Measurements from ENCODE around the gene ZNF33B. TPM values are rescaled to one million over a fixed set of nuclear protein-coding genes. Genes with fewer than 3 reads are reported as not detected.
A peak's percentile ranks its signal among the peaks of the same experiment; 100 is the strongest.

The ZNF33B gene
- total and polyA plus RNA-seq, 9 of the 15 experiments (the other 6 are each of a cell fraction or from before 2014, with no cell fraction given), result 6.9 to 23.9 (median 15.4) TPM

GRCh38 chr10:42645103-42645502 is 6.7 kb upstream of the ZNF33B start (continued):
- peak; percentile 96 for TF ChIP-seq NCOR1 (IDR thresholded peaks at IDR 0.05)
- no peak; the same call in 1 of the 2 replicates for TF ChIP-seq GABPA (tag; conservative IDR thresholded peaks at IDR 0.05; ENCODE audit: low read depth)
- TF ChIP-seq ZNF12 (CRISPR knock-in tag; IDR thresholded peaks at IDR 0.05), result no peak
- no peak for TF ChIP-seq BRD4 (IDR thresholded peaks at IDR 0.05)
- TF ChIP-seq PTRF (tag; IDR thresholded peaks at IDR 0.05), result no peak
- TF ChIP-seq FOXJ3 (CRISPR knock-in tag; IDR thresholded peaks at IDR 0.05), result no peak
- TF ChIP-seq SOX6 (IDR thresholded peaks at IDR 0.05), result peak; percentile 85
- TF ChIP-seq RUNX1 (IDR thresholded peaks at IDR 0.05; ENCODE audit: low read depth), result no peak
- TF ChIP-seq ZNF212 (CRISPR knock-in tag; IDR thresholded peaks at IDR 0.05), result no peak
- no peak for TF ChIP-seq ADNP (tag; IDR thresholded peaks at IDR 0.05)
- no peak for TF ChIP-seq SP1 (CRISPR knock-in tag; IDR thresholded peaks at IDR 0.05)
- no peak for TF ChIP-seq CEBPZ (IDR thresholded peaks at IDR 0.05; ENCODE audit: borderline replicate concordance, low read depth, low read length)
- peak; percentile 98 for TF ChIP-seq CBFA2T3 (IDR thresholded peaks at IDR 0.05)
- TF ChIP-seq HMBOX1 (IDR thresholded peaks at IDR 0.05), result peak; percentile 89; the same call in 1 of the 2 replicates
- no peak for TF ChIP-seq RBM14 (IDR thresholded peaks at IDR 0.05; ENCODE audit: borderline replicate concordance, insufficient read depth, low read depth, low read length)
- TF ChIP-seq HSF4 (CRISPR knock-in tag; IDR thresholded peaks at IDR 0.05; ENCODE audit: borderline replicate concordance), result no peak
- no peak for TF ChIP-seq BCLAF1 (IDR thresholded peaks at IDR 0.05; ENCODE audit: borderline replicate concordance in 1 of 2, control insufficient read depth in 1 of 2, low read depth in 2 of 2, low read length in 1 of 2)
- TF ChIP-seq SRSF3 (IDR thresholded peaks at IDR 0.05; ENCODE audit: insufficient read depth, low read length), result no peak
- no peak for TF ChIP-seq TOE1 (IDR thresholded peaks at IDR 0.05; ENCODE audit: borderline replicate concordance)
- no peak for TF ChIP-seq TOE1 (CRISPR knock-in tag; IDR thresholded peaks at IDR 0.05; ENCODE audit: borderline replicate concordance, low read depth)
- no peak for TF ChIP-seq FOXP1 (CRISPR knock-in tag; IDR thresholded peaks at IDR 0.05)
- no peak for TF ChIP-seq RBFOX2 (IDR thresholded peaks at IDR 0.05; ENCODE audit: low read depth, low read length)
- no peak for TF ChIP-seq PTBP1 (IDR thresholded peaks at IDR 0.05; ENCODE audit: low read depth, low read length)
